Stimulated activated effector memory CD8-positive, alpha-beta T cell treated with anti-CD3 and anti-CD28 coated beads, Interleukin-12 subunit alpha, Interleukin-12 subunit beta, amount 100 ng/mL, for 72 hours (primary cell): ENCODE results near the gene ABCA5.
"Not testable (repeated sequence)": the region's sequence is repeated elsewhere in the genome, so short reads cannot be mapped to it uniquely, and the experiment has no call there.

Experiments used
- ATAC-seq: fragments of 150-1000 bp; cut with Tn5 transposase; 2 replicates; pipeline ENCODE4 v1.10.0; 2021
- DNase-seq, 2 donors: peaks; one replicate each; pipeline ENCODE4 v3.0.0; 2021 to 2022; ENCODE audit warnings: low spot score in 2 of 2
- H3K27ac Mint-ChIP-seq: one replicate; pipeline ENCODE4 v1.8.0; 2022; ENCODE audit warnings: mild to moderate bottlenecking, mixed read lengths
- H3K36me3 Mint-ChIP-seq: one replicate; pipeline ENCODE4 v1.8.0; 2022; ENCODE audit warnings: mild to moderate bottlenecking, mixed read lengths
- H3K4me1 Mint-ChIP-seq: one replicate; pipeline ENCODE4 v1.8.0; 2022; ENCODE audit warnings: mixed read lengths
- H3K4me3 Mint-ChIP-seq: one replicate; pipeline ENCODE4 v1.8.0; 2022; ENCODE audit warnings: mild to moderate bottlenecking, mixed read lengths
- H3K9me3 Mint-ChIP-seq: one replicate; pipeline ENCODE4 v1.8.0; 2022; ENCODE audit warnings: mixed read lengths

Gene ABCA5

GRCh38 chr17:69222707-69223258 is 104.2 kb downstream of the ABCA5 start:
- no peak for ATAC-seq
- no peak for DNase-seq
- no peaks in the 10 kb centered on the region for H3K9me3 Mint-ChIP-seq
- no peak overlapping the region for H3K27ac Mint-ChIP-seq
- no peaks in the 10 kb centered on the region for H3K4me1 Mint-ChIP-seq
- no peaks in the 10 kb centered on the region for H3K36me3 Mint-ChIP-seq
- H3K4me3 Mint-ChIP-seq = no peak overlapping the region

GRCh38 chr17:69220098-69220497 is 106.8 kb downstream of the ABCA5 start:
- no peak overlapping the region for H3K4me3 Mint-ChIP-seq

GRCh38 chr17:69218986-69219385 is 107.9 kb downstream of the ABCA5 start:
- no peak overlapping the region for H3K27ac Mint-ChIP-seq
- H3K9me3 Mint-ChIP-seq = no peaks in the 10 kb centered on the region
- no peak overlapping the region for H3K4me3 Mint-ChIP-seq
- DNase-seq (no peak), ATAC-seq (no peak)
- no peaks in the 10 kb centered on the region for H3K36me3 Mint-ChIP-seq
- no peaks in the 10 kb centered on the region for H3K4me1 Mint-ChIP-seq

More at GRCh38 chr17:69220098-69220497, 106.8 kb downstream of the ABCA5 start:
- ATAC-seq (no peak), DNase-seq (no peak)
- Mint-ChIP-seq H3K27ac (no peak overlapping the region), H3K36me3 (no peaks in the 10 kb centered on the region), H3K4me1 (no peaks in the 10 kb centered on the region), H3K9me3 (no peaks in the 10 kb centered on the region)

- ATAC-seq (no peak), DNase-seq (no peak)
- H3K9me3 Mint-ChIP-seq = no peaks in the 10 kb centered on the region
- no peak overlapping the region for H3K4me3 Mint-ChIP-seq
- no peaks in the 10 kb centered on the region for H3K4me1 Mint-ChIP-seq
- H3K27ac Mint-ChIP-seq = no peak overlapping the region
- H3K36me3 Mint-ChIP-seq = no peaks in the 10 kb centered on the region
Observed at GRCh38 chr17:69213059-69213813, 113.7 kb downstream of the ABCA5 start.

GRCh38 chr17:69208640-69209039 is 118.3 kb downstream of the ABCA5 start:
- H3K9me3 Mint-ChIP-seq = no peaks in the 10 kb centered on the region
- no peak for ATAC-seq

GRCh38 chr17:69207151-69207550 is 119.8 kb downstream of the ABCA5 start:
- Mint-ChIP-seq H3K27ac (no peak overlapping the region), H3K4me3 (no peak overlapping the region), H3K9me3 (no peaks in the 10 kb centered on the region), H3K4me1 (no peaks in the 10 kb centered on the region), H3K36me3 (no peaks in the 10 kb centered on the region)
- DNase-seq (no peak), ATAC-seq (no peak)

More at GRCh38 chr17:69208640-69209039, 118.3 kb downstream of the ABCA5 start:
- no peak overlapping the region for H3K4me3 Mint-ChIP-seq
- no peak for DNase-seq
- H3K27ac Mint-ChIP-seq = no peak overlapping the region
- no peaks in the 10 kb centered on the region for H3K36me3 Mint-ChIP-seq
- H3K4me1 Mint-ChIP-seq = no peaks in the 10 kb centered on the region

GRCh38 chr17:69198238-69198637 is 128.7 kb downstream of the ABCA5 start:
- Mint-ChIP-seq H3K4me1 (no peaks in the 10 kb centered on the region), H3K9me3 (no peaks in the 10 kb centered on the region), H3K4me3 (no peak overlapping the region), H3K36me3 (no peaks in the 10 kb centered on the region), H3K27ac (no peak overlapping the region)
- DNase-seq (no peak), ATAC-seq (no peak)

- H3K4me1 Mint-ChIP-seq, H3K27ac Mint-ChIP-seq, DNase-seq, H3K4me3 Mint-ChIP-seq, H3K9me3 Mint-ChIP-seq, H3K36me3 Mint-ChIP-seq, ATAC-seq: not testable (repeated sequence)
Observed at GRCh38 chr17:69196105-69196653, 130.8 kb downstream of the ABCA5 start.
